ENCODE results near the gene BRD7. TPM values are rescaled to one million over a fixed set of nuclear protein-coding genes. Genes with fewer than 3 reads are reported as not detected.

Gene BRD7
- total and polyA plus RNA-seq, 2 of the 4 experiments (the other 2 are of a cell fraction) = 24.8 to 29.9 TPM

GRCh38 chr16:50371036-50371716, 2.4 kb upstream of the BRD7 start:
- H3K56ac ChIP-seq (ENCODE audit: extremely low read depth, insufficient read depth, low read length) = no peak overlapping the region
- H2AK5ac ChIP-seq (ENCODE audit: low read depth, low read length) = no peak overlapping the region
- no peaks in the 10 kb centered on the region for H3K9me3 ChIP-seq (ENCODE audit: control insufficient read depth, insufficient read depth, low read length)
- no peak overlapping the region for H2AK9ac ChIP-seq (replicated peaks; ENCODE audit: low read depth, low read length, poor library complexity)
- no peak for DNase-seq
- no peak overlapping the region for H3K9ac ChIP-seq (ENCODE audit: low read depth, low read length)
- H3K4me1 ChIP-seq (ENCODE audit: control insufficient read depth, insufficient read depth, low read length) = peaks cover 2% of the 10 kb centered on the region; the same call in 1 of the 2 replicates
- H2BK15ac ChIP-seq (ENCODE audit: low read depth, low read length) = no peak overlapping the region
- no peak overlapping the region for H4K8ac ChIP-seq (ENCODE audit: low read depth in 2 of 2, low read length in 2 of 2)
- in situ Hi-C loops (cut with MboI; ENCODE audit: low sequenced_read_pairs) (loop anchor here (10.0 to 25.0 kb wide), 3 partner anchors 284 to 434 kb away; no protein-coding TSS in a partner anchor), intact Hi-C loops (cut with micrococcal nuclease) (no loop called here), dilution Hi-C loops (cut with HindIII; ENCODE audit: low sequenced_read_pairs, unreplicated experiment) (no loop called here)
- H2AFZ ChIP-seq (replicated peaks; ENCODE audit: low read length, poor library complexity) = no peak overlapping the region
- H3K14ac ChIP-seq (replicated peaks; ENCODE audit: low read depth, low read length) = no peak overlapping the region
- no peak overlapping the region for H3K27ac ChIP-seq (ENCODE audit: insufficient read depth, low read length)
- H3K18ac ChIP-seq (ENCODE audit: low read depth, low read length) = no peak overlapping the region
- no peaks in the 10 kb centered on the region; the same call in 1 of the 2 replicates for H4K20me1 ChIP-seq (ENCODE audit: insufficient read depth, low read length)
- H2BK5ac ChIP-seq (ENCODE audit: low read depth, low read length, poor library complexity, severe bottlenecking) = no peak overlapping the region
- ATAC-seq (ENCODE audit: low read depth) = no peak
- no peak overlapping the region for H3K23ac ChIP-seq (ENCODE audit: low read depth, low read length)
- H3K79me1 ChIP-seq (ENCODE audit: low read depth in 1 of 2, low read length in 2 of 2) = peaks cover 13% of the 10 kb centered on the region in 2 experiments
- no peak overlapping the region for H4K91ac ChIP-seq (ENCODE audit: insufficient read depth, low read depth, low read length)
- TF ChIP-seq RAD21 (IDR thresholded peaks at IDR 0.05; ENCODE audit: low read length) (no peak), BHLHE40 (IDR thresholded peaks at IDR 0.05; ENCODE audit: low read depth, low read length) (no peak), MXI1 (IDR thresholded peaks at IDR 0.05; ENCODE audit: borderline replicate concordance, low read depth, low read length) (no peak)
- POLR2A ChIA-PET (ENCODE audit: unreplicated experiment) = no interaction called here
- peaks cover 14% of the 10 kb centered on the region for H3K27me3 ChIP-seq (ENCODE audit: control insufficient read depth, insufficient read depth, low read length)
- WGBS, 2 experiments (ENCODE audit: extremely low coverage in 2 of 2, insufficient read length in 1 of 2) = 100% methylated on average over 1 of the region's 4 CpGs; no CpG with 5 or more reads in 1 of the 2 experiments
- H2BK120ac ChIP-seq (ENCODE audit: low read depth, low read length) = no peak overlapping the region
- H2BK20ac ChIP-seq (ENCODE audit: low read depth, low read length) = no peak overlapping the region
- 0 out of 2 replicates have a peak, but pooled peaks cover under 1% of the 10 kb centered on the region for H3K36me3 ChIP-seq (ENCODE audit: control insufficient read depth, insufficient read depth, low read length)
- no peak overlapping the region for H3K4me3 ChIP-seq (ENCODE audit: insufficient read depth, low read depth, low read length)
- H4K5ac ChIP-seq (ENCODE audit: low read depth, low read length) = no peak overlapping the region
- CTCF ChIA-PET = no interaction called here
- no peak overlapping the region for H3K4ac ChIP-seq (ENCODE audit: low read depth, low read length)
- H3K4me2 ChIP-seq (ENCODE audit: low read depth, low read length) = no peak overlapping the region
- H3K9me1 ChIP-seq (ENCODE audit: insufficient read depth, low read length) = no peaks in the 10 kb centered on the region
- no TSS peak for BruUV-seq (replicated peaks)

Data from IMR-90 (cell line).